ENCODE measurements around the gene TBC1D16.

DNA sequence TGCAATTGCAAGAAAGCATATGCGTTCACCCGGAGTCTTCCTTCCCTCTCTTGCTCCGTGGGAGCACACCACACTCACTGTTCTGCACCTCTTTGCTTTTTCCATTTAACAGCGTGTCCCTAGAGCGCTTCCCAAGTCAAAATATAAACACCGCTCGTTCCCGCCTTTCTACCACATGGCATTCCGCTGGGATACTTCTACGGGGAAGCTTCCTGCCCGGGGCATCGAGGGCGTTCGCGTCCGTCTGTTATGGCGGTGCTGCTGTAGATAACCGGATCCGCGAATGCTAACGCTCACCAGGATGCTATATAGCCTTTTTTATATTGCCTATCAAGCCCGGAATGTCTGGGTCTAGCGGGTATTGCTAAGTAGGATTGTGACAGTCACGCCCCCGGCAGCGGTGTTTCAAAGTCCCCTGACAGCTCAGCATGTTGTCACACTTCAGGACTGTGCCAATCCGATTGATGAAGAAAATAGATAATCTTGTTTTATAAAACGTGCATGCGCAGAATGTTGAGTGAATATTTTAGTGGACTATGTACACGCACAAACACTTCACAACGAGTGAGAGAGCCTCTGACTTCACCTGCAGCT, 31.8 kb upstream of the TBC1D16 start:
- TF ChIP-seq, protein P1, sequence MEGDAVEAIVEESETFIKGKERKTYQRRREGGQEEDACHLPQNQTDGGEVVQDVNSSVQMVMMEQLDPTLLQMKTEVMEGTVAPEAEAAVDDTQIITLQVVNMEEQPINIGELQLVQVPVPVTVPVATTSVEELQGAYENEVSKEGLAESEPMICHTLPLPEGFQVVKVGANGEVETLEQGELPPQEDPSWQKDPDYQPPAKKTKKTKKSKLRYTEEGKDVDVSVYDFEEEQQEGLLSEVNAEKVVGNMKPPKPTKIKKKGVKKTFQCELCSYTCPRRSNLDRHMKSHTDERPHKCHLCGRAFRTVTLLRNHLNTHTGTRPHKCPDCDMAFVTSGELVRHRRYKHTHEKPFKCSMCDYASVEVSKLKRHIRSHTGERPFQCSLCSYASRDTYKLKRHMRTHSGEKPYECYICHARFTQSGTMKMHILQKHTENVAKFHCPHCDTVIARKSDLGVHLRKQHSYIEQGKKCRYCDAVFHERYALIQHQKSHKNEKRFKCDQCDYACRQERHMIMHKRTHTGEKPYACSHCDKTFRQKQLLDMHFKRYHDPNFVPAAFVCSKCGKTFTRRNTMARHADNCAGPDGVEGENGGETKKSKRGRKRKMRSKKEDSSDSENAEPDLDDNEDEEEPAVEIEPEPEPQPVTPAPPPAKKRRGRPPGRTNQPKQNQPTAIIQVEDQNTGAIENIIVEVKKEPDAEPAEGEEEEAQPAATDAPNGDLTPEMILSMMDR (IDR thresholded peaks at IDR 0.05) = no peak
- no peak for TF ChIP-seq POLR2A (IDR thresholded peaks at IDR 0.05)

Data from right lobe of liver (tissue), 4 donors.